Vagina (tissue), 2 donors: ENCODE results near the gene COL7A1. TPM values are rescaled to one million over a fixed set of nuclear protein-coding genes. Genes with fewer than 3 reads are reported as not detected.

Experiments used
- DNase-seq, 2 donors: peaks; one replicate each; pipeline ENCODE4 v3.0.0-alpha.2; 2017; ENCODE audit errors: extremely low spot score in 2 of 2
- H3K27ac ChIP-seq: fragments of 200-600 bp; sonication (generic); one replicate; pipeline ENCODE4 v1.5.1; 2019
- H3K27me3 ChIP-seq: fragments of 200-600 bp; sonication (generic); one replicate; pipeline ENCODE4 v1.5.1; 2019
- H3K36me3 ChIP-seq, 2 donors: fragments of 200-600 bp; sonication (generic); one replicate each; pipeline ENCODE4 v1.5.1; 2017 to 2019
- H3K4me1 ChIP-seq: fragments of 200-600 bp; sonication (generic); one replicate; pipeline ENCODE4 v1.5.1; 2019
- H3K4me3 ChIP-seq, 2 donors: fragments of 200-600 bp; sonication (generic); 1 replicate in 1 of 2; 2 replicates in 1 of 2; pipeline ENCODE4 v1.5.1; 2016 to 2019
- H3K9me3 ChIP-seq: fragments of 200-600 bp; sonication (generic); one replicate; pipeline ENCODE4 v1.5.1; 2019
- POLR2A ChIP-seq, 2 donors: fragments of 450-650 bp; IDR thresholded peaks; one replicate each; pipeline ENCODE4 v1.6.1; 2017; ENCODE audit warnings: antibody characterized with exemption in 2 of 2, mild to moderate bottlenecking in 2 of 2, moderate library complexity in 2 of 2
- POLR2AphosphoS5 ChIP-seq, 2 donors: sonication (generic); formaldehyde crosslinking; IDR thresholded peaks; one replicate each; pipeline ENCODE4 v1.9.0; 2017; ENCODE audit warnings: antibody characterized with exemption in 2 of 2, mild to moderate bottlenecking in 2 of 2, low read depth in 1 of 2; ENCODE audit not compliant: insufficient read depth in 1 of 2
- intact Hi-C: fragments of 100-400 bp; cut with DNase I; formaldehyde crosslinking; loops from one replicate; pipeline ENCODE4 v1.15.1; 2023
- total RNA-seq: library from RNA; depleted of rRNA; stranded (reverse); fragments of >200 nt; gene quantifications from one replicate; pipeline ENCODE4 v1.2.3, GENCODE V29; 2016
- TF ChIP-seq, protein P1 (sequence below), 3 experiments: fragments of 450-650 bp in 2 of 3; fragments of 200-600 bp in 1 of 3; sonication (generic) in 1 of 3; IDR thresholded peaks; one replicate each; pipeline ENCODE4 v1.5.1; 2017 to 2019; ENCODE audit warnings: antibody characterized with exemption in 3 of 3, mild to moderate bottlenecking in 2 of 3, moderate library complexity in 2 of 3

COL7A1 gene
- total RNA-seq, 1 donor from 2014 or later, result 148 TPM

DNA sequence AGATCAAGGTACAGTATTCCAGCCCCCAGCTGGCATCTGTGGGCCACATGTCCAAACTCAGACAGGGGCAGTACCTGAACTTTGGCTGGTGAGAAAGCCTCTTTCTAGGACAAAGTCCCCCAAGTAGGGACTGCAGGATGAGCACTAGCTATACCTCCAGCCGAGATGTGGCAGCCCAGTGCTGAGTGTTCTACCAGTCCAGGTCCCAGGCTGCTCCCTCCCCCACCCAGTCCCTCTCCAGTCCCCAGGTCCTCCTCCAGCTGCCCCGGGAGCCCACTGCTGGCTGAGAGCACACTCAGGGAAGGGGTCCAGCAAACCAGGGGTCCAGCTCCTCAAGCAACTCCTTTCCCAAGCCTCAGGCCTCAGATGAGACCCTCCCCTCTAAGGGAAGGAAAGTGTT lies 38.6 kb upstream of the COL7A1 start:
- Histone ChIP-seq H3K27ac (no peak overlapping the region), H3K27me3 (no peaks in the 10 kb centered on the region), H3K9me3 (no peaks in the 10 kb centered on the region), H3K4me1 (peaks cover 30% of the 10 kb centered on the region), H3K4me3 (peak overlapping the region in 1 of 2 donors; percentile 76), H3K36me3 (peaks cover 0 to 25% of the 10 kb centered on the region in 2 donors)
- TF ChIP-seq POLR2AphosphoS5 (IDR thresholded peaks at IDR 0.05; ENCODE audit: insufficient read depth in 1 of 2, low read depth in 1 of 2) (no peak), POLR2A (IDR thresholded peaks at IDR 0.05) (no peak)
- TF ChIP-seq, protein P1, sequence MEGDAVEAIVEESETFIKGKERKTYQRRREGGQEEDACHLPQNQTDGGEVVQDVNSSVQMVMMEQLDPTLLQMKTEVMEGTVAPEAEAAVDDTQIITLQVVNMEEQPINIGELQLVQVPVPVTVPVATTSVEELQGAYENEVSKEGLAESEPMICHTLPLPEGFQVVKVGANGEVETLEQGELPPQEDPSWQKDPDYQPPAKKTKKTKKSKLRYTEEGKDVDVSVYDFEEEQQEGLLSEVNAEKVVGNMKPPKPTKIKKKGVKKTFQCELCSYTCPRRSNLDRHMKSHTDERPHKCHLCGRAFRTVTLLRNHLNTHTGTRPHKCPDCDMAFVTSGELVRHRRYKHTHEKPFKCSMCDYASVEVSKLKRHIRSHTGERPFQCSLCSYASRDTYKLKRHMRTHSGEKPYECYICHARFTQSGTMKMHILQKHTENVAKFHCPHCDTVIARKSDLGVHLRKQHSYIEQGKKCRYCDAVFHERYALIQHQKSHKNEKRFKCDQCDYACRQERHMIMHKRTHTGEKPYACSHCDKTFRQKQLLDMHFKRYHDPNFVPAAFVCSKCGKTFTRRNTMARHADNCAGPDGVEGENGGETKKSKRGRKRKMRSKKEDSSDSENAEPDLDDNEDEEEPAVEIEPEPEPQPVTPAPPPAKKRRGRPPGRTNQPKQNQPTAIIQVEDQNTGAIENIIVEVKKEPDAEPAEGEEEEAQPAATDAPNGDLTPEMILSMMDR (IDR thresholded peaks at IDR 0.05), result no peak
- no peak for DNase-seq
- intact Hi-C loops, result no loop called here

- no peak overlapping the region for H3K27ac ChIP-seq
- H3K4me1 ChIP-seq, result peaks cover 30% of the 10 kb centered on the region
- peaks cover 0 to 25% of the 10 kb centered on the region in 2 donors for H3K36me3 ChIP-seq
- no peak for DNase-seq
- no peaks in the 10 kb centered on the region for H3K27me3 ChIP-seq
- TF ChIP-seq POLR2A (IDR thresholded peaks at IDR 0.05) (no peak), POLR2AphosphoS5 (IDR thresholded peaks at IDR 0.05; ENCODE audit: insufficient read depth in 1 of 2, low read depth in 1 of 2) (no peak)
- TF ChIP-seq, protein P1 (IDR thresholded peaks at IDR 0.05), result no peak
- intact Hi-C loops, result no loop called here
- no peaks in the 10 kb centered on the region for H3K9me3 ChIP-seq
- no peak overlapping the region for H3K4me3 ChIP-seq
Observed at GRCh38 chr3:48633256-48633655, 38.1 kb upstream of the COL7A1 start.

GRCh38 chr3:48631516-48632448 lies 36.7 kb upstream of the COL7A1 start:
- Histone ChIP-seq H3K36me3 (peaks cover 0 to 25% of the 10 kb centered on the region in 2 donors), H3K27me3 (no peaks in the 10 kb centered on the region), H3K4me3 (no peak overlapping the region), H3K27ac (no peak overlapping the region), H3K9me3 (no peaks in the 10 kb centered on the region), H3K4me1 (peaks cover 30% of the 10 kb centered on the region)
- DNase-seq, result no peak
- intact Hi-C loops, result no loop called here
- TF ChIP-seq, protein P1 (IDR thresholded peaks at IDR 0.05), result no peak

GRCh38 chr3:48630833-48631232 lies 35.7 kb upstream of the COL7A1 start:
- peaks cover 22% of the 10 kb centered on the region for H3K4me1 ChIP-seq
- H3K27ac ChIP-seq, result no peak overlapping the region
- no peak overlapping the region for H3K4me3 ChIP-seq
- peaks cover 0 to 25% of the 10 kb centered on the region in 2 donors for H3K36me3 ChIP-seq
- H3K27me3 ChIP-seq, result no peaks in the 10 kb centered on the region
- intact Hi-C loops, result no loop called here
- no peak for DNase-seq
- TF ChIP-seq POLR2A (IDR thresholded peaks at IDR 0.05), result no peak
- TF ChIP-seq, protein P1 (IDR thresholded peaks at IDR 0.05), result no peak
- TF ChIP-seq POLR2AphosphoS5 (IDR thresholded peaks at IDR 0.05; ENCODE audit: insufficient read depth in 1 of 2, low read depth in 1 of 2), result no peak
- no peaks in the 10 kb centered on the region for H3K9me3 ChIP-seq

DNA sequence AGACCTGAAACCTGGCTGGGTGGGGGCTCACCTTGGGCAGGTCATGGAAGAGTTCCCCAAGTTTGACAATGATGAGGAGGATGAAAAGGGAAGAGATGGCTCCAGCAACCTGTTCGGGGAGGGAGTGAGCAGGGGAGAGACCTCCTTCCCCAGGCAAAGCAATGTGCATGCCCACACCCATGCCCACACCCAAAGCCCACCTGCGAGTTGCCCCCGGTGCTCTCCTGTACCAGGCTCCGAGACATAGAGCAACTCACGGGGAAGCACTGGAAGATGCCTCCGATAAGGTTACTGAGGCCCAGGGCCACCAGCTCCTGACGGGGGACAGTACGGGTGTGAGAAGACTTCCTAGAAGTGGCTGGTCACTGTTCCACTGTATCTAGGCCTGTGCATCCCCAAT lies 35.3 kb upstream of the COL7A1 start:
- H3K27me3 ChIP-seq, result no peaks in the 10 kb centered on the region
- no peak overlapping the region for H3K4me3 ChIP-seq
- H3K9me3 ChIP-seq, result no peaks in the 10 kb centered on the region
- DNase-seq, result no peak
- intact Hi-C loops, result no loop called here
- H3K36me3 ChIP-seq, result peaks cover 0 to 25% of the 10 kb centered on the region in 2 donors
- H3K4me1 ChIP-seq, result peaks cover 20% of the 10 kb centered on the region
- no peak overlapping the region for H3K27ac ChIP-seq
- no peak for TF ChIP-seq POLR2A (IDR thresholded peaks at IDR 0.05)
- TF ChIP-seq, protein P1 (IDR thresholded peaks at IDR 0.05), result no peak
- no peak for TF ChIP-seq POLR2AphosphoS5 (IDR thresholded peaks at IDR 0.05; ENCODE audit: insufficient read depth in 1 of 2, low read depth in 1 of 2)
